Suprapubic skin (tissue), 3 donors: ENCODE data around the gene EML1.

Source experiments
- CTCF ChIP-seq, 2 donors: fragments of 200-600 bp in 1 of 2; fragments of 450-650 bp in 1 of 2; sonication (generic) in 1 of 2; IDR thresholded peaks; one replicate each; pipeline ENCODE4 v1.5.1; 2016 to 2019; ENCODE audit warnings: antibody characterized with exemption in 2 of 2, mild to moderate bottlenecking in 1 of 2, moderate library complexity in 1 of 2
- EP300 ChIP-seq: sonication (generic); formaldehyde crosslinking; IDR thresholded peaks from one replicate; pipeline ENCODE4 v1.6.1; 2017; ENCODE audit warnings: antibody characterized with exemption

DNA sequence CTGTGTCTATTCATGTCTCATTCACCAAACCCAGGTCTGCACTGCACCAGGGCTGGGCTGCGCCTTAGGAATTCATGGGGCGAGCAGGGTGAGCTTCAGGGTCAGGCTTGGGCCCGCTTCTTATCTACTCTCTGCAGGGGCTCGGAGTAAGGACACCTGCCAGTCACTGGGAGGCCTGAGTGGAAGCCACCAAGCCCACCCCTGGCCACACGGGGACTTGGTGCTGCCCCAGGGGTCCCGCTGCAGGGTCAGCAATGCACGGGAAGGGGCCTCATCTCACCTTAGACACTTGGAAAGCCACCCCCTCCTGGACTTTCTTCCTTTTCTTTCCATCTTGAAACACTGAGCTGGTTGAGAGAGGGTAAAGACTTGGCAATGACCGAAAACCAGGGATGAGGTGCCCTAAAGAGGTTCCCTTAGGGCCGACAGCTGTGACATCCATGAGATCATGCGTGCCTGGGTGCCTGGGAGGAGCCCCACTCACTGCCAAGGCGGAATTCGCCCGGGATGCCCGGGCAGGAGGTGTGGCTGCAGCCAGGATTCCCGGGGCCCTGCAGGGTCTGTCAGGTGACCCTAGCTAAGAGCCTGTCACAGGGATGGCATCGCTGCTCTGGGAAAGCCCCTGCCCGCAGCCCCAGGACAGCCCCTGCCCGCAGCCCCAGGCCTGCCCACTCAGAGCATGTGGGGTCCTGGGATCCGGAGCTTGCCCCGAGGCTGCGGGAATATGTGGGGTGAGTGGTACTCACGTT lies 45.5 kb upstream of the EML1 start:
- TF ChIP-seq CTCF (IDR thresholded peaks at IDR 0.05) (no peak), EP300 (no peak)
